HK-2 (cell line): ENCODE measurements around the gene NRG4.
"Not testable (repeated sequence)": the region's sequence is repeated elsewhere in the genome, so short reads cannot be mapped to it uniquely, and the experiment has no call there.

Source experiments
- DNase-seq: peaks from one replicate; pipeline ENCODE4 v3.0.0-alpha.2; 2018; ENCODE audit not compliant: unreplicated experiment

NRG4 gene

GRCh38 chr15:75927601-75928000, 84.6 kb downstream of the NRG4 start:
- no peak for DNase-seq

GRCh38 chr15:75926931-75927330, 85.3 kb downstream of the NRG4 start:
- no peak for DNase-seq

- no peak for DNase-seq
Observed at GRCh38 chr15:75925440-75925839, 86.8 kb downstream of the NRG4 start.

GRCh38 chr15:75924576-75924975, 87.6 kb downstream of the NRG4 start:
- no peak for DNase-seq

- no peak for DNase-seq
Observed at GRCh38 chr15:75923756-75924155, 88.5 kb downstream of the NRG4 start.

GRCh38 chr15:75921732-75922703, 90.2 kb downstream of the NRG4 start:
- no peak for DNase-seq

- no peak for DNase-seq
Observed at GRCh38 chr15:75920079-75920478, 92.1 kb downstream of the NRG4 start.

GRCh38 chr15:75918135-75918534, 94.1 kb downstream of the NRG4 start:
- no peak for DNase-seq

GRCh38 chr15:75916978-75917377, 95.2 kb downstream of the NRG4 start:
- DNase-seq = no peak

GRCh38 chr15:75910355-75910754, 101.9 kb downstream of the NRG4 start:
- not testable (repeated sequence) for DNase-seq

GRCh38 chr15:75905231-75905630, 107.0 kb downstream of the NRG4 start:
- DNase-seq = no peak

GRCh38 chr15:75903331-75904239, 108.6 kb downstream of the NRG4 start, which contains the start of gene FBXO22:
Gene FBXO22, plus strand, starts transcription at chr15:75903878. Its CDS starts 86 bp downstream, at chr15:75903964.
- DNase-seq = peak; percentile 81

GRCh38 chr15:75902129-75902557, 110.1 kb downstream of the NRG4 start:
- DNase-seq = no peak

GRCh38 chr15:75900577-75900976, 111.6 kb downstream of the NRG4 start:
- DNase-seq = no peak

GRCh38 chr15:75895731-75896130, 116.5 kb downstream of the NRG4 start:
- DNase-seq = no peak

GRCh38 chr15:75891895-75892294, 120.3 kb downstream of the NRG4 start:
- DNase-seq = no peak
